ENCODE measurements around the gene LRPPRC. TPM values are rescaled to one million over a fixed set of nuclear protein-coding genes. Genes with fewer than 3 reads are reported as not detected.

The LRPPRC gene
- total RNA-seq, 1 donor from 2014 or later, result 70.3 TPM

- no peak for DNase-seq (ENCODE audit: low spot score)
- intact Hi-C loops (cut with DNase I), result no loop called here
Measured at GRCh38 chr2:43880471-43880870, 115.3 kb downstream of the LRPPRC start.

GRCh38 chr2:43879261-43879660, 116.5 kb downstream of the LRPPRC start:
- intact Hi-C loops (cut with DNase I), result loop anchor here (10.0 kb wide), 1 partner anchor 264 kb away; no protein-coding TSS in a partner anchor
- DNase-seq (ENCODE audit: low spot score), result no peak

GRCh38 chr2:43877782-43878464, 117.9 kb downstream of the LRPPRC start:
- intact Hi-C loops (cut with DNase I), result loop anchor here (10.0 kb wide), 1 partner anchor 263 kb away; no protein-coding TSS in a partner anchor
- DNase-seq (ENCODE audit: low spot score), result no peak

- intact Hi-C loops (cut with DNase I), result loop anchor here (10.0 kb wide), 1 partner anchor 260 kb away; no protein-coding TSS in a partner anchor
- no peak for DNase-seq (ENCODE audit: low spot score)
Measured at GRCh38 chr2:43874776-43875451, 120.9 kb downstream of the LRPPRC start.

GRCh38 chr2:43872151-43872550, 123.6 kb downstream of the LRPPRC start:
- intact Hi-C loops (cut with DNase I), result loop anchor here (10.0 kb wide), 1 partner anchor 257 kb away; no protein-coding TSS in a partner anchor
- DNase-seq (ENCODE audit: low spot score), result no peak

GRCh38 chr2:43855292-43855691, 140.5 kb downstream of the LRPPRC start:
- intact Hi-C loops (cut with DNase I), result no loop called here
- no peak for DNase-seq (ENCODE audit: low spot score)

GRCh38 chr2:43854671-43855070, 141.1 kb downstream of the LRPPRC start:
- intact Hi-C loops (cut with DNase I), result no loop called here
- DNase-seq (ENCODE audit: low spot score), result no peak

- intact Hi-C loops (cut with DNase I), result no loop called here
- no peak for DNase-seq (ENCODE audit: low spot score)
Measured at GRCh38 chr2:43853141-43854081, 142.4 kb downstream of the LRPPRC start.

GRCh38 chr2:43852196-43852730, 143.5 kb downstream of the LRPPRC start:
- intact Hi-C loops (cut with DNase I), result no loop called here
- no peak for DNase-seq (ENCODE audit: low spot score)

- DNase-seq (ENCODE audit: low spot score), result peak; percentile 72
Measured at GRCh38 chr2:43851011-43851980, 144.5 kb downstream of the LRPPRC start.

GRCh38 chr2:43848214-43848613, 147.6 kb downstream of the LRPPRC start:
- intact Hi-C loops (cut with DNase I), result no loop called here
- no peak for DNase-seq (ENCODE audit: low spot score)

More at GRCh38 chr2:43851011-43851980, 144.5 kb downstream of the LRPPRC start:
- intact Hi-C loops (cut with DNase I), result no loop called here

GRCh38 chr2:43846140-43846793, 149.5 kb downstream of the LRPPRC start:
- intact Hi-C loops (cut with DNase I), result no loop called here
- no peak for DNase-seq (ENCODE audit: low spot score)

GRCh38 chr2:43845181-43845580, 150.6 kb downstream of the LRPPRC start:
- intact Hi-C loops (cut with DNase I), result no loop called here
- no peak for DNase-seq (ENCODE audit: low spot score)

- no peak for DNase-seq (ENCODE audit: low spot score)
- intact Hi-C loops (cut with DNase I), result no loop called here
Measured at GRCh38 chr2:43842866-43843226, 152.9 kb downstream of the LRPPRC start.

GRCh38 chr2:43841949-43842865, 153.6 kb downstream of the LRPPRC start:
- intact Hi-C loops (cut with DNase I), result no loop called here
- DNase-seq (ENCODE audit: low spot score), result no peak

GRCh38 chr2:43840965-43841364, 154.8 kb downstream of the LRPPRC start:
- intact Hi-C loops (cut with DNase I), result no loop called here
- no peak for DNase-seq (ENCODE audit: low spot score)

Measured in cardiac septum (tissue), 1 donor.